HTR-8/SVneo (cell line): Measurements from ENCODE around the gene IL1RL2.

Experiments used
- DNase-seq: peaks from one replicate; pipeline ENCODE4 v3.0.0; 2011; ENCODE audit warnings: low spot score, mixed read lengths; ENCODE audit not compliant: insufficient read length
- FAIRE-seq: peaks from 2 replicates; lab custom pipeline; 2011; peaks lifted over from hg19 to GRCh38; lab: Jason Lieb, UNC

Gene IL1RL2

DNA sequence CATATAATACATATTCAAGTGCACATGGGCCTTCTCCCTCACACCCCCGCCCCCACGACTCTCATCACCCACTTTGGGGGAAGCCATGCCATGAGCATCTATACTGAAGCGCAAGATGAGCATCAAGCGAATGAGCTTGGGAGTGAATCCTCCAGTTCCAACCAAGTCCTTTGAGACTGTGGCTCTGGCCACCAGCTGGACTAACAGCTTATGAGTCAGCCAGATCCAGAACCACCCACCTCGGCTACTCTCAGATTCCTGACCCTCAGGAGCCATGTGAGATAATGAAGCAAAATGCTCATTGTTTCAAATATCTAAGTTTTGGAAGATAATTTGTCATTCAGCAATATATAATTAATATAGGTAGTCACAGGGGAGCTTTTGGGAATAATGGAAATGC, 102.3 kb downstream of the IL1RL2 start:
- no peak for FAIRE-seq
- DNase-seq, result no peak
